Epithelial cell of esophagus (primary cell): ENCODE measurements around the gene NTF3.

ENCODE experiments used
- DNase-seq: peaks from one replicate; pipeline ENCODE4 v3.0.0; 2010; ENCODE audit warnings: low read depth
- H3K4me3 ChIP-seq: 2 replicates; pipeline ENCODE4 v1.5.1; 2011; ENCODE audit warnings: mild to moderate bottlenecking, low read length, control low read depth
- TF ChIP-seq, protein P1 (sequence below): IDR thresholded peaks from 2 replicates; pipeline ENCODE4 v1.5.1; 2011; ENCODE audit warnings: low read depth, mild to moderate bottlenecking, low read length, control low read depth, inconsistent platforms; ENCODE audit not compliant: insufficient read depth; ENCODE audit errors: missing control alignments

The NTF3 gene

DNA sequence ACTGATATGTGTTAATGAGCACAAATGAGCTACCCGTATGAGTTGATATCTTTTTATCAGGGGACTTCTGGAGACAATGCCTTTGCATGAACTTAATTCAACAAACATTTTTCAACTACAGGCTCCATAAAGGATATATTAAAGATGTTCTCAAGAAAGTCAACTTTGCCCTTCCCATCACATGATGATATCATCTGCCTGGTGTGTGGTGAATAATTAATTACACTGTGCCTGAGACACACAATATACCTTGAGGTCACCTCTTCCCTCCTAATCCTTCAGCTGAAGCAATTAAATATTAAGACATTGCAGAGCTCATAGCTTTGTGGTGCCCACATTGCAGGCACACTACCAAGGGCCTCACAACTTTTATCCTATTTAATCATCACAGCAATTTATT is 22.3 kb upstream of the NTF3 start:
- TF ChIP-seq, protein P1, sequence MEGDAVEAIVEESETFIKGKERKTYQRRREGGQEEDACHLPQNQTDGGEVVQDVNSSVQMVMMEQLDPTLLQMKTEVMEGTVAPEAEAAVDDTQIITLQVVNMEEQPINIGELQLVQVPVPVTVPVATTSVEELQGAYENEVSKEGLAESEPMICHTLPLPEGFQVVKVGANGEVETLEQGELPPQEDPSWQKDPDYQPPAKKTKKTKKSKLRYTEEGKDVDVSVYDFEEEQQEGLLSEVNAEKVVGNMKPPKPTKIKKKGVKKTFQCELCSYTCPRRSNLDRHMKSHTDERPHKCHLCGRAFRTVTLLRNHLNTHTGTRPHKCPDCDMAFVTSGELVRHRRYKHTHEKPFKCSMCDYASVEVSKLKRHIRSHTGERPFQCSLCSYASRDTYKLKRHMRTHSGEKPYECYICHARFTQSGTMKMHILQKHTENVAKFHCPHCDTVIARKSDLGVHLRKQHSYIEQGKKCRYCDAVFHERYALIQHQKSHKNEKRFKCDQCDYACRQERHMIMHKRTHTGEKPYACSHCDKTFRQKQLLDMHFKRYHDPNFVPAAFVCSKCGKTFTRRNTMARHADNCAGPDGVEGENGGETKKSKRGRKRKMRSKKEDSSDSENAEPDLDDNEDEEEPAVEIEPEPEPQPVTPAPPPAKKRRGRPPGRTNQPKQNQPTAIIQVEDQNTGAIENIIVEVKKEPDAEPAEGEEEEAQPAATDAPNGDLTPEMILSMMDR: no peak
- no peak for DNase-seq
- no peak overlapping the region for H3K4me3 ChIP-seq

- no peak overlapping the region for H3K4me3 ChIP-seq
- TF ChIP-seq, protein P1: no peak
Observed at GRCh38 chr12:5416571-5416970, 15.3 kb upstream of the NTF3 start.

DNA sequence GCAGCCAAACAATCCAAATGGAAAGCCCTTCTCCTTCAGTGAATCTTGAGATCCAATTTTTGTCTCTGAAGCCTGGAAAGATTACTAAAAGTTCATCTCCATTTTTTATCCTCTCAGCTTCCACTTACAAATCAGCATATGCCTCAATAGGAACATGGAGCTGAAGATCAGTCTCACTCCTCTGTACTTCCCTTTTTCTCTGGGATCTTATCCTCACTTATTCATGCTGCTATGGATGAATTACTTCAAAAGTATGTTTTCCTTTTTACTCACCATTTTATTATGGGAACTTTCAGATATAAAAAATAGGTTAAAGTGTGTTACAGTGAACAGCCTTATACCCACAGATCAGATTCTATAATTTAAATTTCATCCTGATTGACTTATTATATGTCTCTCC is 14.4 kb upstream of the NTF3 start:
- no peak for DNase-seq
- TF ChIP-seq, protein P1: no peak
- H3K4me3 ChIP-seq: no peak overlapping the region

More at GRCh38 chr12:5416571-5416970, 15.3 kb upstream of the NTF3 start:
- DNase-seq: no peak

GRCh38 chr12:5428332-5429221 is 3.3 kb upstream of the NTF3 start:
- TF ChIP-seq, protein P1: peak; percentile 30

DNA sequence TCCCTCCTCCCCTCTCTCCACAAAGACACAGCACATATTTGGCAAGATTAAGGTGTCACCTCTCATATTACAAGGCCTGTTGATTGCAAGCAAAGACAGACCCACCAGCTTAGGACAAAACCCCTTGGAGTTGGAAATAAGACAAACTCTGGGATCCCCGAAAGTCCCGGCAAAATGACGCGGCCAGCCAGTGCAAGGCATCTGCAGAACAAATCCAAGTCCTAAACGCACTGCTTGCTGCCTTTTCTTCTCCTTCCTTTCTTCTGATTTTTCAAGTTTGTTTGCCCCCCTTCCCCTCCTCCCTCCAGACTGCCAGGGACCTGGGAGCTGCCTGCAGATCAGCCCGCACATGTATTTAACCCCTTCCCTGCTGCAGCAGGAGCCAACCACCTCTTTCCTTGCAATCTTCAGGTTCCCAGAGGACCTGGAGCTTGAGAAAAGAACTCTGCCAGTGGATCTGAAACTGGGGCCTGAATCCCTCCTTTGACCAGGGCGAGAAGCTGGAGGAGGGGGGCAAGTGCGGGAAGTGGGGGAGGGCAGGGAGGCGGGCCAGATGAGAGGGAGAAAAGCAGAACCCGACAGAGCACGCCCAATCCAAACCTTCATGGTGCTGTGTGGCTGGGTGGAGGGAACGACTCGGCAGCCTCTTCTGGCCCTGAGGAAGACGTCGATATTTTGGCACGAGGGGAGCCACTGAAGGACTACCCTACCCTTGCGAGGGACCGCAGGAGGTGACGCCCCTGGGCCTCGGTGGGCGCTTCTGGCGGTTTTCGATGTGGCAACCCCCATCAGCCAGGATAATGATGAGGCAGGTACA is 2.0 kb upstream of the NTF3 start:
- TF ChIP-seq, protein P1: no peak
- DNase-seq: no peak
- H3K4me3 ChIP-seq: no peak overlapping the region

More at GRCh38 chr12:5428332-5429221, 3.3 kb upstream of the NTF3 start:
- DNase-seq: no peak
- H3K4me3 ChIP-seq: no peak overlapping the region

GRCh38 chr12:5430641-5431603 is 986 bp upstream of the NTF3 start:
- TF ChIP-seq, protein P1: no peak
- no peak overlapping the region for H3K4me3 ChIP-seq
- DNase-seq: peak; percentile 9
